BJ (cell line): ENCODE results near the gene NIP7. TPM values are rescaled to one million over a fixed set of nuclear protein-coding genes. Genes with fewer than 3 reads are reported as not detected.

Experiments used
- CTCF ChIA-PET: fragments of 350-600 bp; formaldehyde crosslinking; extraction: SDS; loops from one replicate; lab custom pipeline; 2021; ENCODE audit warnings: antibody characterized with exemption, inconsistent platforms; lab: Yijun Ruan, JAX
- POLR2A ChIA-PET: fragments of 300-600 bp; sonication (Branson Sonifier 250); formaldehyde crosslinking; extraction: SDS; loops from one replicate; lab custom pipeline; 2021; ENCODE audit warnings: antibody characterized with exemption; lab: Charles Lee
- DNase-seq: peaks from one replicate; pipeline ENCODE4 v3.0.0-alpha.2; 2011; ENCODE audit warnings: low read depth
- H3K27me3 ChIP-seq: 2 replicates; pipeline ENCODE4 v1.6.0; 2011; ENCODE audit warnings: low read length; ENCODE audit not compliant: control insufficient read depth, insufficient read depth
- H3K36me3 ChIP-seq: 2 replicates; pipeline ENCODE4 v1.5.1; 2011; ENCODE audit warnings: low read length; ENCODE audit not compliant: control insufficient read depth, insufficient read depth
- H3K4me3 ChIP-seq: 2 replicates; pipeline ENCODE4 v1.5.1; 2011; ENCODE audit warnings: low read depth, mild to moderate bottlenecking, control low read depth, low read length
- CTCF ChIP-seq: IDR thresholded peaks from 2 replicates; pipeline ENCODE4 v1.5.1; 2011; ENCODE audit warnings: low read depth, mild to moderate bottlenecking, control low read depth, inconsistent platforms, low read length, moderate library complexity; ENCODE audit not compliant: insufficient read depth
- polyA plus RNA-seq: library from polyadenylated mRNA; depleted of rRNA; stranded (reverse); fragments of >200 nt; gene quantifications from 2 replicates; pipeline ENCODE4 v1.2.3, GENCODE V29; 2011

The NIP7 gene
- polyA plus RNA-seq, 1 experiment = 6.4 TPM

- ChIA-PET POLR2A (no interaction called here), CTCF (interaction anchor here (1.4 kb wide), 1 partner anchor 10 kb away, joined by 3 read pairs; no protein-coding TSS in a partner anchor)
- Histone ChIP-seq H3K4me3 (no peak overlapping the region), H3K27me3 (no peaks in the 10 kb centered on the region), H3K36me3 (peaks cover 52% of the 10 kb centered on the region)
- DNase-seq = no peak
- TF ChIP-seq CTCF = no peak
Observed at GRCh38 chr16:69322343-69322742, 17.2 kb upstream of the NIP7 start.

- POLR2A ChIA-PET = no interaction called here
- no peak for DNase-seq
- no peak overlapping the region for H3K4me3 ChIP-seq
- CTCF ChIA-PET = interaction anchor here (1.1 to 1.4 kb wide), 2 partner anchors 11 to 13 kb away, joined by 3 read pairs; no protein-coding TSS in a partner anchor
- TF ChIP-seq CTCF = no peak
- H3K36me3 ChIP-seq = peaks cover 49% of the 10 kb centered on the region
- no peaks in the 10 kb centered on the region for H3K27me3 ChIP-seq
Observed at GRCh38 chr16:69323415-69323814, 16.2 kb upstream of the NIP7 start.

- H3K4me3 ChIP-seq = no peak overlapping the region
- H3K27me3 ChIP-seq = no peaks in the 10 kb centered on the region
- POLR2A ChIA-PET = no interaction called here
- no peak for TF ChIP-seq CTCF
- CTCF ChIA-PET = interaction anchor here (1.1 kb wide), 1 partner anchor 13 kb away, joined by 3 read pairs; no protein-coding TSS in a partner anchor
- H3K36me3 ChIP-seq = peaks cover 45% of the 10 kb centered on the region
- DNase-seq = no peak
Observed at GRCh38 chr16:69324013-69324531, 15.5 kb upstream of the NIP7 start.

- Histone ChIP-seq H3K4me3 (no peak overlapping the region), H3K36me3 (peaks cover 38% of the 10 kb centered on the region), H3K27me3 (no peaks in the 10 kb centered on the region)
- no peak for TF ChIP-seq CTCF
- DNase-seq = no peak
- POLR2A ChIA-PET = no interaction called here
- CTCF ChIA-PET = interaction anchor here (1.1 kb wide), 1 partner anchor 14 kb away, joined by 3 read pairs; no protein-coding TSS in a partner anchor
Observed at GRCh38 chr16:69324585-69325253, 14.9 kb upstream of the NIP7 start.

- Histone ChIP-seq H3K4me3 (no peak overlapping the region), H3K27me3 (no peaks in the 10 kb centered on the region), H3K36me3 (peaks cover 28% of the 10 kb centered on the region)
- TF ChIP-seq CTCF = no peak
- DNase-seq = no peak
- ChIA-PET CTCF (interaction anchor here (1.1 kb wide), 1 partner anchor 13 kb away, joined by 5 read pairs; the partner anchor contains the start of genes COG8 and NIP7), POLR2A (no interaction called here)
Observed at GRCh38 chr16:69325784-69326171, 13.8 kb upstream of the NIP7 start.
